GM12878 (cell line): ENCODE results near the gene PIK3R2. TPM values are rescaled to one million over a fixed set of nuclear protein-coding genes. Genes with fewer than 3 reads are reported as not detected.

ENCODE experiments used
- ATAC-seq: fragments of 200-7000 bp; cut with Tn5 transposase; 3 replicates; pipeline ENCODE4 v1.9.1; 2020; ENCODE audit warnings: mild to moderate bottlenecking, moderate library complexity
- BruUV-seq: library from RNA; stranded (reverse); fragments of 400-500 nt; replicated peaks from 2 replicates; lab custom pipeline; 2021; lab: Mats Ljungman, UMichigan
- CTCF ChIA-PET: fragments of 300-600 bp; sonication (Branson Sonifier 250); formaldehyde crosslinking; extraction: SDS; loops from one replicate; lab custom pipeline; 2021; ENCODE audit warnings: inconsistent platforms; lab: Yijun Ruan, JAX
- POLR2A ChIA-PET: fragments of 350-600 bp; formaldehyde crosslinking; extraction: SDS; loops from one replicate; lab custom pipeline; 2021; ENCODE audit warnings: inconsistent platforms; lab: Charles Lee
- RAD21 ChIA-PET: fragments of 300-600 bp; sonication (Branson Sonifier 250); formaldehyde crosslinking; loops from one replicate; lab custom pipeline; 2023; ENCODE audit warnings: antibody characterized with exemption; ENCODE audit not compliant: unreplicated experiment; lab: Charles Lee
- SMC1A ChIA-PET: fragments of 300-600 bp; sonication (Branson Sonifier 250); formaldehyde crosslinking; loops from one replicate; lab custom pipeline; 2023; ENCODE audit not compliant: unreplicated experiment, uncharacterized antibody; lab: Charles Lee
- DNase-seq: peaks from one replicate; pipeline ENCODE4 v3.0.0-alpha.2; 2011; ENCODE audit warnings: low read depth, low spot score
- FAIRE-seq: peaks from 3 replicates; lab custom pipeline; 2011; peaks lifted over from hg19 to GRCh38; lab: Jason Lieb, UNC
- H2AFZ ChIP-seq: 2 replicates; pipeline ENCODE4 v1.6.0; 2011; ENCODE audit warnings: low read depth, low read length, control low read depth; ENCODE audit not compliant: control insufficient read depth
- H3K27ac ChIP-seq: 2 replicates; pipeline ENCODE4 v1.5.1; 2011; ENCODE audit warnings: control low read depth; ENCODE audit not compliant: control insufficient read depth, insufficient read depth
- H3K27me3 ChIP-seq, 2 experiments: replicated peaks in 1 of 2; 2 replicates each; pipeline versions ENCODE4 v1.6.0 to v1.6.1; 2011; ENCODE audit warnings: low read length in 1 of 2; ENCODE audit not compliant: control insufficient read depth in 2 of 2, insufficient read depth in 2 of 2
- H3K36me3 ChIP-seq, 2 experiments: 2 replicates each; pipeline ENCODE4 v1.5.1; 2011; ENCODE audit warnings: low read length in 1 of 2; ENCODE audit not compliant: control insufficient read depth in 2 of 2, insufficient read depth in 2 of 2
- H3K4me1 ChIP-seq: 2 replicates; pipeline ENCODE4 v1.6.1; 2011; ENCODE audit warnings: mild to moderate bottlenecking, low read length, moderate library complexity, mixed read lengths; ENCODE audit not compliant: control insufficient read depth, insufficient read depth
- H3K4me2 ChIP-seq: 2 replicates; pipeline ENCODE4 v1.6.0; 2011; ENCODE audit warnings: control low read depth; ENCODE audit not compliant: control insufficient read depth, insufficient read depth
- H3K4me3 ChIP-seq: fragments of 200-600 bp; sonication (generic); 2 replicates; pipeline ENCODE4 v1.5.1; 2016
- H3K79me2 ChIP-seq: 2 replicates; pipeline ENCODE4 v1.6.0; 2011; ENCODE audit warnings: low read length; ENCODE audit not compliant: control insufficient read depth, insufficient read depth
- H3K9ac ChIP-seq: 2 replicates; pipeline ENCODE4 v1.8.0; 2011; ENCODE audit warnings: low read length, control low read depth, mixed read lengths; ENCODE audit not compliant: control insufficient read depth, insufficient read depth
- H3K9me3 ChIP-seq: replicated peaks from 3 replicates; pipeline ENCODE4 v1.5.1; 2011; ENCODE audit warnings: mild to moderate bottlenecking, low read length; ENCODE audit not compliant: control insufficient read depth, insufficient read depth
- H4K20me1 ChIP-seq: 2 replicates; pipeline ENCODE4 v1.6.0; 2011; ENCODE audit not compliant: control insufficient read depth, insufficient read depth
- BACH1 ChIP-seq: fragments of 450-650 bp; IDR thresholded peaks from 2 replicates; pipeline ENCODE4 v1.6.1; 2017; ENCODE audit warnings: mild to moderate bottlenecking, borderline replicate concordance
- CREB1 ChIP-seq: IDR thresholded peaks from 2 replicates; pipeline ENCODE4 v1.6.1; 2012; ENCODE audit warnings: low read depth, mild to moderate bottlenecking, inconsistent platforms
- MEF2B ChIP-seq: fragments of 450-650 bp; IDR thresholded peaks from 2 replicates; pipeline ENCODE4 v1.6.1; 2018; ENCODE audit warnings: mild to moderate bottlenecking, moderate library complexity; ENCODE audit not compliant: partially characterized antibody, poor library complexity, severe bottlenecking
- MXI1 ChIP-seq: fragments of 150-350 bp; IDR thresholded peaks from 2 replicates; pipeline ENCODE4 v1.6.1; 2011; ENCODE audit warnings: low read depth, mild to moderate bottlenecking, inconsistent platforms, low read length, improper control_type of control experiment
- ZSCAN29 ChIP-seq: fragments of 450-650 bp; IDR thresholded peaks from 2 replicates; pipeline ENCODE4 v1.6.1; 2017; ENCODE audit warnings: mild to moderate bottlenecking, moderate library complexity
- WGBS: methylation state at CpG from one replicate; pipeline ENCODE4 v1.1.6; 2016; ENCODE audit warnings: low lambda C conversion rate; ENCODE audit not compliant: insufficient replicate concordance, insufficient coverage; ENCODE audit errors: missing lambda C conversion rate; 5-methylcytosine and 5-hydroxymethylcytosine counted together
- in situ Hi-C: fragments of 300-500 bp; cut with MboI; formaldehyde crosslinking; loops from 9 replicates; pipeline ENCODE4 v1.14.3; 2018; ENCODE audit warnings: mixed read lengths
- intact Hi-C: fragments of 100-400 bp; cut with micrococcal nuclease; formaldehyde crosslinking; loops from one replicate; pipeline ENCODE4 v1.14.2; 2022; ENCODE audit not compliant: unreplicated experiment
- polyA plus RNA-seq, 11 experiments: library from polyadenylated mRNA; depleted of rRNA in 4 of 11; unstranded in 6 of 11; stranded (reverse) in 5 of 11; fragments of >200 nt; fragmentation: Nextera tagmentation in 4 of 11; fragmentation: Illumina TruSeq in 1 of 11; extraction: Ambion mirVana in 4 of 11; extraction: Trizol in 1 of 11; gene quantifications; 1 replicate in 1 of 11; 2 replicates in 10 of 11; pipeline versions ENCODE4 v1.2.1 to v1.2.3, GENCODE V29; 2011 to 2016; ENCODE audit warnings: inconsistent platforms in 2 of 11, missing spikeins in 2 of 11, low read depth in 1 of 11
- total RNA-seq, 4 experiments: library from RNA; depleted of rRNA in 3 of 4; stranded (reverse); fragments of >200 nt in 3 of 4; fragmentation: Illumina TruSeq in 1 of 4; extraction: Trizol in 1 of 4; gene quantifications; 2 replicates each; pipeline versions ENCODE4 v1.2.1 to v1.2.3, GENCODE V29; 2013 to 2021
- TF ChIP-seq, protein P1 (sequence below): fragments of 450-650 bp; IDR thresholded peaks from 2 replicates; pipeline ENCODE4 v1.6.1; 2017; ENCODE audit warnings: mild to moderate bottlenecking, low read depth, inconsistent platforms; ENCODE audit not compliant: poor library complexity, severe bottlenecking
- TF ChIP-seq, protein P2 (sequence below): fragments of 450-650 bp; IDR thresholded peaks from 2 replicates; pipeline ENCODE4 v1.6.1; 2016; ENCODE audit warnings: mild to moderate bottlenecking
- TF ChIP-seq, protein P3 (sequence below): IDR thresholded peaks from 2 replicates; pipeline ENCODE4 v1.6.1; 2012; ENCODE audit warnings: improper control_type of control experiment, low read depth, low read length; ENCODE audit not compliant: insufficient replicate concordance
- TF ChIP-seq, protein P4 (sequence below): IDR thresholded peaks from 2 replicates; pipeline ENCODE4 v1.6.1; 2011; ENCODE audit warnings: borderline replicate concordance, low read depth, mild to moderate bottlenecking, moderate library complexity, mixed read lengths, low read length; ENCODE audit not compliant: insufficient read depth; ENCODE audit errors: extremely low read length

Gene PIK3R2
- total and polyA plus RNA-seq, 10 of the 15 experiments (the other 5 are each of a cell fraction or from before 2014, with no cell fraction given), result 0.26 to 22.6 (median 2.5) TPM

DNA sequence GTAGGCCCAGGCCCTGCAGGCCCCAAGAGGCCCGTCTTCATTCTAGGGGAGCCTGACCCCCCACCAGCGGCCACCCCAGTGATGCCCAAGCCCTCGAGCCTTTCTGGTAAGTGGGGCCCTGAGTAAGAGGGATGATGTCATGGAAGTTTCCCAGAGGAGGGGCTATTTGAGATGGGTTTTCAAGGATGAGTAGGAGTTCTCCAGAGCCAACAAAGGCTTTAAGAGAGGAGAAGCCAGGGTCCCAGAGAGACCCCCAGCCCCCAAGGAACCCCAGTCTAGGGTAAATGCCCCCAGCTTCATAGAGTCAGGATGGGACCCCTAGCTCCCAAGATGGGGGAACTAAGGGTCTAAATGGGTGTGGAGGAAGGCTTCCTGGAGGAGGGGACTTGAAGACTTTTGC, 9.1 kb upstream of the PIK3R2 start (continued):
- TF ChIP-seq, protein P1, sequence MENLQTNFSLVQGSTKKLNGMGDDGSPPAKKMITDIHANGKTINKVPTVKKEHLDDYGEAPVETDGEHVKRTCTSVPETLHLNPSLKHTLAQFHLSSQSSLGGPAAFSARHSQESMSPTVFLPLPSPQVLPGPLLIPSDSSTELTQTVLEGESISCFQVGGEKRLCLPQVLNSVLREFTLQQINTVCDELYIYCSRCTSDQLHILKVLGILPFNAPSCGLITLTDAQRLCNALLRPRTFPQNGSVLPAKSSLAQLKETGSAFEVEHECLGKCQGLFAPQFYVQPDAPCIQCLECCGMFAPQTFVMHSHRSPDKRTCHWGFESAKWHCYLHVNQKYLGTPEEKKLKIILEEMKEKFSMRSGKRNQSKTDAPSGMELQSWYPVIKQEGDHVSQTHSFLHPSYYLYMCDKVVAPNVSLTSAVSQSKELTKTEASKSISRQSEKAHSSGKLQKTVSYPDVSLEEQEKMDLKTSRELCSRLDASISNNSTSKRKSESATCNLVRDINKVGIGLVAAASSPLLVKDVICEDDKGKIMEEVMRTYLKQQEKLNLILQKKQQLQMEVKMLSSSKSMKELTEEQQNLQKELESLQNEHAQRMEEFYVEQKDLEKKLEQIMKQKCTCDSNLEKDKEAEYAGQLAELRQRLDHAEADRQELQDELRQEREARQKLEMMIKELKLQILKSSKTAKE, result no peak
- TF ChIP-seq, protein P2, sequence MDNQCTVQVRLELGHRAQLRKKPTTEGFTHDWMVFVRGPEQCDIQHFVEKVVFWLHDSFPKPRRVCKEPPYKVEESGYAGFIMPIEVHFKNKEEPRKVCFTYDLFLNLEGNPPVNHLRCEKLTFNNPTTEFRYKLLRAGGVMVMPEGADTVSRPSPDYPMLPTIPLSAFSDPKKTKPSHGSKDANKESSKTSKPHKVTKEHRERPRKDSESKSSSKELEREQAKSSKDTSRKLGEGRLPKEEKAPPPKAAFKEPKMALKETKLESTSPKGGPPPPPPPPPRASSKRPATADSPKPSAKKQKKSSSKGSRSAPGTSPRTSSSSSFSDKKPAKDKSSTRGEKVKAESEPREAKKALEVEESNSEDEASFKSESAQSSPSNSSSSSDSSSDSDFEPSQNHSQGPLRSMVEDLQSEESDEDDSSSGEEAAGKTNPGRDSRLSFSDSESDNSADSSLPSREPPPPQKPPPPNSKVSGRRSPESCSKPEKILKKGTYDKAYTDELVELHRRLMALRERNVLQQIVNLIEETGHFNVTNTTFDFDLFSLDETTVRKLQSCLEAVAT, result no peak
- no peak for TF ChIP-seq MXI1

DNA sequence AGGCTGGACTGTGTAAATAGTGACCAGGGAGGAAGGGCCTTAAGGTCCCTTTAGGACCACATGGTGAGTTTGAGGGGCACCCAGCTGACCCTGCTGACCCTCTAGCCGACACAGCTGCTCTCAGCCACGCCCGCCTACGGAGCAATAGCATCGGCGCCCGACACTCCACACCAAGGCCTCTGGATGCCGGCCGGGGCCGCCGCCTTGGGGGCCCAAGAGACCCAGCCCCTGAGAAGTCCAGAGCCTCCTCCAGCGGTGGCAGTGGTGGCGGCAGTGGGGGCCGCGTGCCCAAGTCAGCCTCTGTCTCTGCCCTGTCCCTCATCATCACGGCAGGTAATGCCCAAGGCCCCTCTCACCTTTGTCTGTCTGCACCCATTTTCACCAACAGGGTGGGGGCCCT, 8.6 kb upstream of the PIK3R2 start:
- no peak for FAIRE-seq
- Histone ChIP-seq H4K20me1 (no peaks in the 10 kb centered on the region), H3K4me3 (no peak overlapping the region), H3K4me1 (no peaks in the 10 kb centered on the region), H2AFZ (no peak overlapping the region), H3K9ac (no peak overlapping the region), H3K36me3 (peaks cover 22 to 29% of the 10 kb centered on the region in 2 experiments), H3K4me2 (no peak overlapping the region), H3K9me3 (no peaks in the 10 kb centered on the region), H3K79me2 (no peaks in the 10 kb centered on the region), H3K27ac (no peak overlapping the region), H3K27me3 (no peaks in the 10 kb centered on the region)
- intact Hi-C loops (no loop called here), in situ Hi-C loops (no loop called here)
- no peak for ATAC-seq
- no peak for DNase-seq
- WGBS, result 98% methylated on average over 16 of the region's 16 CpGs
- RAD21 ChIA-PET, result no interaction called here
- SMC1A ChIA-PET, result interaction anchor here (0.6 kb wide), 1 partner anchor 78 kb away, joined by 3 read pairs; no protein-coding TSS in a partner anchor
- POLR2A ChIA-PET, result no interaction called here
- BruUV-seq, result no TSS peak
- CTCF ChIA-PET, result interaction anchor here (0.7 kb wide), 1 partner anchor 147 kb away, joined by 5 read pairs; no protein-coding TSS in a partner anchor
- TF ChIP-seq, protein P1, result no peak
- TF ChIP-seq, protein P3, sequence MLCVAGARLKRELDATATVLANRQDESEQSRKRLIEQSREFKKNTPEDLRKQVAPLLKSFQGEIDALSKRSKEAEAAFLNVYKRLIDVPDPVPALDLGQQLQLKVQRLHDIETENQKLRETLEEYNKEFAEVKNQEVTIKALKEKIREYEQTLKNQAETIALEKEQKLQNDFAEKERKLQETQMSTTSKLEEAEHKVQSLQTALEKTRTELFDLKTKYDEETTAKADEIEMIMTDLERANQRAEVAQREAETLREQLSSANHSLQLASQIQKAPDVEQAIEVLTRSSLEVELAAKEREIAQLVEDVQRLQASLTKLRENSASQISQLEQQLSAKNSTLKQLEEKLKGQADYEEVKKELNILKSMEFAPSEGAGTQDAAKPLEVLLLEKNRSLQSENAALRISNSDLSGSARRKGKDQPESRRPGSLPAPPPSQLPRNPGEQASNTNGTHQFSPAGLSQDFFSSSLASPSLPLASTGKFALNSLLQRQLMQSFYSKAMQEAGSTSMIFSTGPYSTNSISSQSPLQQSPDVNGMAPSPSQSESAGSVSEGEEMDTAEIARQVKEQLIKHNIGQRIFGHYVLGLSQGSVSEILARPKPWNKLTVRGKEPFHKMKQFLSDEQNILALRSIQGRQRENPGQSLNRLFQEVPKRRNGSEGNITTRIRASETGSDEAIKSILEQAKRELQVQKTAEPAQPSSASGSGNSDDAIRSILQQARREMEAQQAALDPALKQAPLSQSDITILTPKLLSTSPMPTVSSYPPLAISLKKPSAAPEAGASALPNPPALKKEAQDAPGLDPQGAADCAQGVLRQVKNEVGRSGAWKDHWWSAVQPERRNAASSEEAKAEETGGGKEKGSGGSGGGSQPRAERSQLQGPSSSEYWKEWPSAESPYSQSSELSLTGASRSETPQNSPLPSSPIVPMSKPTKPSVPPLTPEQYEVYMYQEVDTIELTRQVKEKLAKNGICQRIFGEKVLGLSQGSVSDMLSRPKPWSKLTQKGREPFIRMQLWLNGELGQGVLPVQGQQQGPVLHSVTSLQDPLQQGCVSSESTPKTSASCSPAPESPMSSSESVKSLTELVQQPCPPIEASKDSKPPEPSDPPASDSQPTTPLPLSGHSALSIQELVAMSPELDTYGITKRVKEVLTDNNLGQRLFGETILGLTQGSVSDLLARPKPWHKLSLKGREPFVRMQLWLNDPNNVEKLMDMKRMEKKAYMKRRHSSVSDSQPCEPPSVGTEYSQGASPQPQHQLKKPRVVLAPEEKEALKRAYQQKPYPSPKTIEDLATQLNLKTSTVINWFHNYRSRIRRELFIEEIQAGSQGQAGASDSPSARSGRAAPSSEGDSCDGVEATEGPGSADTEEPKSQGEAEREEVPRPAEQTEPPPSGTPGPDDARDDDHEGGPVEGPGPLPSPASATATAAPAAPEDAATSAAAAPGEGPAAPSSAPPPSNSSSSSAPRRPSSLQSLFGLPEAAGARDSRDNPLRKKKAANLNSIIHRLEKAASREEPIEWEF, result no peak
- TF ChIP-seq, protein P4, sequence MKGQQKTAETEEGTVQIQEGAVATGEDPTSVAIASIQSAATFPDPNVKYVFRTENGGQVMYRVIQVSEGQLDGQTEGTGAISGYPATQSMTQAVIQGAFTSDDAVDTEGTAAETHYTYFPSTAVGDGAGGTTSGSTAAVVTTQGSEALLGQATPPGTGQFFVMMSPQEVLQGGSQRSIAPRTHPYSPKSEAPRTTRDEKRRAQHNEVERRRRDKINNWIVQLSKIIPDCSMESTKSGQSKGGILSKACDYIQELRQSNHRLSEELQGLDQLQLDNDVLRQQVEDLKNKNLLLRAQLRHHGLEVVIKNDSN, result no peak
- no peak for TF ChIP-seq BACH1
- TF ChIP-seq CREB1, result no peak
- TF ChIP-seq ZSCAN29, result no peak
- no peak for TF ChIP-seq MEF2B
